Sigmoid colon (tissue), 7 donors: ENCODE results near the gene SRD5A1. TPM values are rescaled to one million over a fixed set of nuclear protein-coding genes. Genes with fewer than 3 reads are reported as not detected.
"Not testable (repeated sequence)": the region's sequence is repeated elsewhere in the genome, so short reads cannot be mapped to it uniquely, and the experiment has no call there.

Source experiments
- DNase-seq: peaks from one replicate; pipeline ENCODE4 v3.0.0-alpha.2; 2019
- H3K27ac ChIP-seq, 4 donors: fragments of 200-600 bp; sonication (generic); one replicate each; pipeline ENCODE4 v1.5.1; 2016 to 2019; ENCODE audit warnings: mild to moderate bottlenecking in 1 of 4
- H3K27me3 ChIP-seq, 3 donors: fragments of 200-600 bp; sonication (generic); one replicate each; pipeline ENCODE4 v1.5.1; 2019; ENCODE audit warnings: mild to moderate bottlenecking in 1 of 3
- H3K36me3 ChIP-seq, 4 donors: fragments of 200-600 bp; sonication (generic); one replicate each; pipeline ENCODE4 v1.5.1; 2016 to 2019
- H3K4me1 ChIP-seq, 4 donors: fragments of 200-600 bp; sonication (generic); one replicate each; pipeline ENCODE4 v1.5.1; 2017 to 2019
- H3K4me3 ChIP-seq, 4 donors: fragments of 200-600 bp; sonication (generic); one replicate each; pipeline ENCODE4 v1.5.1; 2017 to 2019; ENCODE audit warnings: mild to moderate bottlenecking in 2 of 4, moderate library complexity in 1 of 4
- H3K9me3 ChIP-seq, 4 donors: fragments of 200-600 bp in 3 of 4; sonication (generic) in 3 of 4; one replicate each; pipeline versions ENCODE4 v1.5.1 to v1.6.1; 2013 to 2019
- CTCF ChIP-seq, 4 experiments: fragments of 450-650 bp in 3 of 4; fragments of 200-600 bp in 1 of 4; IDR thresholded peaks; one replicate each; pipeline ENCODE4 v1.5.1; 2016 to 2019; ENCODE audit warnings: antibody characterized with exemption in 4 of 4, mild to moderate bottlenecking in 3 of 4, moderate library complexity in 2 of 4
- EP300 ChIP-seq, 4 donors: sonication (generic); formaldehyde crosslinking; IDR thresholded peaks; one replicate each; pipeline ENCODE4 v1.6.1; 2017; ENCODE audit warnings: antibody characterized with exemption in 4 of 4
- POLR2A ChIP-seq, 2 donors: fragments of 450-650 bp; IDR thresholded peaks; one replicate each; pipeline ENCODE4 v1.6.1; 2016; ENCODE audit warnings: antibody characterized with exemption in 2 of 2, mild to moderate bottlenecking in 2 of 2, moderate library complexity in 2 of 2
- POLR2AphosphoS5 ChIP-seq, 4 donors: sonication (generic); formaldehyde crosslinking; IDR thresholded peaks; one replicate each; pipeline ENCODE4 v1.6.1; 2017; ENCODE audit warnings: antibody characterized with exemption in 4 of 4
- WGBS, 2 donors: extraction: QIAGEN DNeasy Blood & Tissue Kit; methylation state at CpG; one replicate each; pipeline ENCODE4 v1.1.7; 2013; 5-methylcytosine and 5-hydroxymethylcytosine counted together
- intact Hi-C: fragments of 100-400 bp; cut with DNase I; formaldehyde crosslinking; loops from one replicate; pipeline ENCODE4 v1.15.1; 2023
- polyA plus RNA-seq, 3 donors: library from polyadenylated mRNA; stranded (reverse); fragments of 200-250 nt; gene quantifications; one replicate each; pipeline ENCODE4 v1.2.3, GENCODE V29; 2013
- total RNA-seq, 4 donors: library from RNA; depleted of rRNA; stranded (reverse); fragments of >200 nt; gene quantifications; one replicate each; pipeline ENCODE4 v1.1.0, GENCODE V29; 2016
- donor health status: healthy with polysubstance abuse.
- donor health status: Bipolar disorder and iron deficiency.
- donor health status: healthy.

Gene SRD5A1
- total and polyA plus RNA-seq, 7 donors: 3.1 to 10.7 (median 5.7) TPM

GRCh38 chr5:6659941-6660684, 26.9 kb downstream of the SRD5A1 start:
- WGBS, 2 donors: 75 to 78% methylated on average over 13 of the region's 13 CpGs
- peaks cover 0 to 6% (median 1%) of the 10 kb centered on the region in 4 donors for H3K9me3 ChIP-seq
- intact Hi-C loops: no loop called here
- TF ChIP-seq EP300 (IDR thresholded peaks at IDR 0.05) (no peak), POLR2A (IDR thresholded peaks at IDR 0.05) (no peak), POLR2AphosphoS5 (IDR thresholded peaks at IDR 0.05) (no peak), CTCF (IDR thresholded peaks at IDR 0.05) (no peak)
- DNase-seq: no peak
- H3K4me3 ChIP-seq: no peak overlapping the region
- H3K4me1 ChIP-seq: no peaks in the 10 kb centered on the region
- no peak overlapping the region for H3K27ac ChIP-seq
- no peaks in the 10 kb centered on the region for H3K27me3 ChIP-seq
- H3K36me3 ChIP-seq: peaks cover 0 to 32% (median 13%) of the 10 kb centered on the region in 4 donors

GRCh38 chr5:6660688-6661087, 27.4 kb downstream of the SRD5A1 start:
- intact Hi-C loops: no loop called here
- Histone ChIP-seq H3K4me3 (no peak overlapping the region), H3K36me3 (peaks cover 0 to 28% (median 13%) of the 10 kb centered on the region in 4 donors), H3K4me1 (no peaks in the 10 kb centered on the region), H3K27ac (no peak overlapping the region), H3K27me3 (no peaks in the 10 kb centered on the region), H3K9me3 (peaks cover 0 to 6% (median 1%) of the 10 kb centered on the region in 4 donors)
- no peak for DNase-seq
- WGBS, 2 donors: 89 to 97% methylated on average over 3 of the region's 3 CpGs
- no peak for TF ChIP-seq EP300 (IDR thresholded peaks at IDR 0.05)
- no peak for TF ChIP-seq POLR2AphosphoS5 (IDR thresholded peaks at IDR 0.05)
- TF ChIP-seq POLR2A (IDR thresholded peaks at IDR 0.05): no peak
- no peak for TF ChIP-seq CTCF (IDR thresholded peaks at IDR 0.05)

GRCh38 chr5:6666762-6667161, 33.5 kb downstream of the SRD5A1 start:
- DNase-seq: no peak
- intact Hi-C loops: no loop called here
- H3K4me1 ChIP-seq: no peaks in the 10 kb centered on the region
- peaks cover 0 to 7% (median 0%) of the 10 kb centered on the region in 4 donors for H3K36me3 ChIP-seq
- no peak overlapping the region for H3K4me3 ChIP-seq
- TF ChIP-seq POLR2A (IDR thresholded peaks at IDR 0.05) (no peak), POLR2AphosphoS5 (IDR thresholded peaks at IDR 0.05) (no peak), EP300 (IDR thresholded peaks at IDR 0.05) (no peak), CTCF (IDR thresholded peaks at IDR 0.05) (no peak)
- 91 to 94% methylated on average over 15 of the region's 15 CpGs for WGBS, 2 donors
- H3K27ac ChIP-seq: no peak overlapping the region
- H3K27me3 ChIP-seq: no peaks in the 10 kb centered on the region
- no peaks in the 10 kb centered on the region for H3K9me3 ChIP-seq

- intact Hi-C loops: no loop called here
- TF ChIP-seq CTCF (IDR thresholded peaks at IDR 0.05) (no peak), POLR2AphosphoS5 (IDR thresholded peaks at IDR 0.05) (no peak), POLR2A (IDR thresholded peaks at IDR 0.05) (no peak), EP300 (IDR thresholded peaks at IDR 0.05) (no peak)
- no peak overlapping the region for H3K4me3 ChIP-seq
- no peaks in the 10 kb centered on the region for H3K4me1 ChIP-seq
- H3K9me3 ChIP-seq: no peaks in the 10 kb centered on the region
- peaks cover 0 to 7% (median 0%) of the 10 kb centered on the region in 4 donors for H3K36me3 ChIP-seq
- H3K27me3 ChIP-seq: no peaks in the 10 kb centered on the region
- no peak for DNase-seq
- 96% methylated on average over 5 of the region's 5 CpGs for WGBS, 2 donors
- H3K27ac ChIP-seq: no peak overlapping the region
Observed at GRCh38 chr5:6667648-6668047, 34.4 kb downstream of the SRD5A1 start.

- H3K27me3 ChIP-seq, H3K9me3 ChIP-seq, H3K27ac ChIP-seq, DNase-seq, H3K4me1 ChIP-seq, intact Hi-C loops, H3K4me3 ChIP-seq: not testable (repeated sequence)
- WGBS, 2 donors: 87 to 92% methylated on average over 9 of the region's 9 CpGs
- H3K36me3 ChIP-seq: peaks cover 0 to 11% (median 0%) of the 10 kb centered on the region in 4 donors
Observed at GRCh38 chr5:6668717-6669116, 35.5 kb downstream of the SRD5A1 start.
